Endothelial cell of umbilical vein (primary cell): ENCODE results near the gene CAMP. TPM values are rescaled to one million over a fixed set of nuclear protein-coding genes. Genes with fewer than 3 reads are reported as not detected.

Experiments used
- BruUV-seq: library from RNA; stranded (reverse); fragments of 400-500 nt; replicated peaks from 2 replicates; lab custom pipeline; 2021; lab: Mats Ljungman, UMichigan
- CTCF ChIA-PET: fragments of 300-600, 350-600 bp; sonication (Branson Sonifier 250); formaldehyde crosslinking; loops from one replicate; lab custom pipeline; 2021; ENCODE audit warnings: antibody characterized with exemption, inconsistent platforms; lab: Charles Lee
- POLR2A ChIA-PET: fragments of 300-600, 350-600 bp; sonication (Branson Sonifier 250); formaldehyde crosslinking; loops from one replicate; lab custom pipeline; 2021; ENCODE audit warnings: antibody characterized with exemption, inconsistent platforms; lab: Charles Lee
- DNase-seq: peaks from one replicate; pipeline ENCODE4 v3.0.0-alpha.2; 2011; ENCODE audit warnings: low read depth, low spot score
- FAIRE-seq: peaks from 2 replicates; lab custom pipeline; 2011; peaks lifted over from hg19 to GRCh38; lab: Jason Lieb, UNC
- H2AFZ ChIP-seq: 2 replicates; pipeline ENCODE4 v1.6.0; 2012; ENCODE audit warnings: low read depth, low read length, control low read depth, inconsistent platforms
- H3K27ac ChIP-seq: 2 replicates; pipeline ENCODE4 v1.5.1; 2011; ENCODE audit warnings: low read depth, mild to moderate bottlenecking, control low read depth, low read length, moderate library complexity; ENCODE audit not compliant: insufficient read depth
- H3K27me3 ChIP-seq, 2 experiments: 2 replicates each; pipeline versions ENCODE4 v1.6.0 to v1.6.1; 2011; ENCODE audit warnings: low read length in 2 of 2, mixed read lengths in 1 of 2; ENCODE audit not compliant: control insufficient read depth in 2 of 2, insufficient read depth in 2 of 2
- H3K36me3 ChIP-seq, 2 experiments: 2 replicates in 1 of 2; 3 replicates in 1 of 2; pipeline ENCODE4 v1.5.1; 2011; ENCODE audit warnings: low read length in 2 of 2, mild to moderate bottlenecking in 1 of 2, moderate library complexity in 1 of 2; ENCODE audit not compliant: control insufficient read depth in 2 of 2, insufficient read depth in 2 of 2; ENCODE audit errors: extremely low read depth in 1 of 2
- H3K4me1 ChIP-seq: 3 replicates; pipeline ENCODE4 v1.5.1; 2011; ENCODE audit warnings: mild to moderate bottlenecking, low read length; ENCODE audit not compliant: control insufficient read depth, insufficient read depth; ENCODE audit errors: extremely low read depth
- H3K4me2 ChIP-seq: 2 replicates; pipeline ENCODE4 v1.6.1; 2011; ENCODE audit warnings: low read length, control low read depth, mixed read lengths; ENCODE audit not compliant: insufficient read depth
- H3K4me3 ChIP-seq, 3 experiments: fragments of 200-600 bp in 1 of 3; sonication (generic), shearing (Covaris generic) in 1 of 3; replicated peaks in 1 of 3; 2 replicates each; pipeline ENCODE4 v1.5.1; 2011 to 2016; ENCODE audit warnings: control low read depth in 3 of 3, low read length in 3 of 3, mild to moderate bottlenecking in 2 of 3, inconsistent platforms in 1 of 3, low read depth in 1 of 3, moderate library complexity in 1 of 3; ENCODE audit not compliant: insufficient read depth in 1 of 3
- H3K79me2 ChIP-seq: 2 replicates; pipeline ENCODE4 v1.6.0; 2012; ENCODE audit warnings: low read length, inconsistent platforms; ENCODE audit not compliant: control insufficient read depth, insufficient read depth
- H3K9ac ChIP-seq: replicated peaks from 2 replicates; pipeline ENCODE3; 2011; ENCODE audit warnings: low read length, control low read depth; ENCODE audit not compliant: insufficient read depth; ENCODE audit errors: extremely low read depth
- H3K9me1 ChIP-seq: replicated peaks from 3 replicates; pipeline ENCODE4 v1.6.0; 2011; ENCODE audit warnings: mild to moderate bottlenecking, low read length; ENCODE audit not compliant: control insufficient read depth, insufficient read depth; ENCODE audit errors: extremely low read depth
- H3K9me3 ChIP-seq: replicated peaks from 2 replicates; pipeline ENCODE4 v1.5.1; 2012; ENCODE audit warnings: low read length, inconsistent platforms; ENCODE audit not compliant: control insufficient read depth, insufficient read depth
- H4K20me1 ChIP-seq: replicated peaks from 2 replicates; pipeline ENCODE3; 2011; ENCODE audit warnings: mild to moderate bottlenecking, low read length; ENCODE audit not compliant: control insufficient read depth, insufficient read depth; ENCODE audit errors: extremely low read depth
- CTCF ChIP-seq, 2 donors: IDR thresholded peaks; 1 replicate in 1 of 2; 2 replicates in 1 of 2; pipeline ENCODE4 v1.5.1; 2011; ENCODE audit warnings: low read length in 2 of 2, mild to moderate bottlenecking in 2 of 2, moderate library complexity in 2 of 2, control low read depth in 1 of 2, inconsistent platforms in 1 of 2, low read depth in 1 of 2; ENCODE audit not compliant: insufficient read depth in 1 of 2; ENCODE audit errors: extremely low read depth in 1 of 2
- EZH2 ChIP-seq: IDR thresholded peaks from 2 replicates; pipeline ENCODE4 v1.6.1; 2012; ENCODE audit warnings: borderline replicate concordance, low read depth, mild to moderate bottlenecking, moderate library complexity, low read length, inconsistent platforms; ENCODE audit not compliant: severe bottlenecking
- FOS ChIP-seq: IDR thresholded peaks from 2 replicates; pipeline ENCODE4 v1.6.1; 2011; ENCODE audit warnings: mild to moderate bottlenecking, low read length, moderate library complexity, borderline replicate concordance; ENCODE audit not compliant: insufficient read depth
- GATA2 ChIP-seq: IDR thresholded peaks from 2 replicates; pipeline ENCODE4 v1.7.0; 2011; ENCODE audit warnings: low read depth, mild to moderate bottlenecking, moderate library complexity, mixed read lengths, low read length; ENCODE audit not compliant: insufficient read length, insufficient read depth
- JUN ChIP-seq: IDR thresholded peaks from 2 replicates; pipeline ENCODE4 v1.6.1; 2011; ENCODE audit warnings: borderline replicate concordance, low read depth; ENCODE audit not compliant: insufficient read length, insufficient read depth
- MYC ChIP-seq: IDR thresholded peaks from one replicate; pipeline ENCODE4 v1.6.1; 2011; ENCODE audit warnings: mild to moderate bottlenecking, low read depth, low read length
- POLR2A ChIP-seq: IDR thresholded peaks from 2 replicates; pipeline ENCODE4 v1.6.1; 2012; ENCODE audit warnings: low read depth, mild to moderate bottlenecking, control low read depth, low read length
- POLR2AphosphoS5 ChIP-seq: IDR thresholded peaks from 2 replicates; pipeline ENCODE4 v1.6.1; 2012; ENCODE audit warnings: low read depth, mild to moderate bottlenecking, control low read depth, low read length, moderate library complexity; ENCODE audit not compliant: insufficient read depth
- dilution Hi-C: fragments of 300-500 bp; cut with MboI; formaldehyde crosslinking; loops from one replicate; pipeline ENCODE4 v1.15.0; 2019; ENCODE audit warnings: low sequenced_read_pairs; ENCODE audit not compliant: extremely low pct_ligation_motif_present
- intact Hi-C: fragments of 100-400 bp; cut with micrococcal nuclease; formaldehyde crosslinking; loops from one replicate; pipeline ENCODE4 v1.10.0; 2022
- polyA plus RNA-seq, 4 experiments: library from polyadenylated mRNA; depleted of rRNA in 3 of 4; stranded (reverse) in 3 of 4; unstranded in 1 of 4; fragments of >200 nt; gene quantifications; 2 replicates each; pipeline versions ENCODE4 v1.2.1 to v1.2.3, GENCODE V29; 2011 to 2012; ENCODE audit warnings: missing spikeins in 1 of 4
- total RNA-seq: library from RNA; stranded (reverse); gene quantifications from 2 replicates; pipeline ENCODE4 v1.2.3, GENCODE V29; 2021
- TF ChIP-seq, protein P1 (sequence below): IDR thresholded peaks from 2 replicates; pipeline ENCODE4 v1.6.1; 2011; ENCODE audit not compliant: insufficient read depth, insufficient read length

The CAMP gene
- total and polyA plus RNA-seq, 2 donors (not counting 3 experiments of a cell fraction or from before 2014, with no cell fraction given), result not detected

GRCh38 chr3:48240000-48240963 is 17.0 kb downstream of the CAMP start:
- peak; percentile 50 for FAIRE-seq
- Histone ChIP-seq H3K79me2 (peaks cover 14% of the 10 kb centered on the region), H3K4me3 (no peak overlapping the region), H3K9ac (peak overlapping the region; percentile 92), H3K27ac (peak overlapping the region; percentile 84), H3K9me3 (no peaks in the 10 kb centered on the region), H3K27me3 (no peaks in the 10 kb centered on the region), H3K36me3 (no peaks in the 10 kb centered on the region), H3K4me2 (peak overlapping the region; percentile 51), H3K9me1 (no peaks in the 10 kb centered on the region), H3K4me1 (no peaks in the 10 kb centered on the region), H4K20me1 (no peaks in the 10 kb centered on the region), H2AFZ (peak overlapping the region; percentile 75)
- BruUV-seq, result no TSS peak
- TF ChIP-seq JUN, result no peak
- no peak for TF ChIP-seq POLR2AphosphoS5
- TF ChIP-seq, protein P1, sequence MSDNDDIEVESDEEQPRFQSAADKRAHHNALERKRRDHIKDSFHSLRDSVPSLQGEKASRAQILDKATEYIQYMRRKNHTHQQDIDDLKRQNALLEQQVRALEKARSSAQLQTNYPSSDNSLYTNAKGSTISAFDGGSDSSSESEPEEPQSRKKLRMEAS, result no peak
- TF ChIP-seq FOS, result no peak
- TF ChIP-seq EZH2, result no peak
- TF ChIP-seq MYC, result no peak
- no peak for TF ChIP-seq POLR2A
- TF ChIP-seq GATA2, result no peak
- TF ChIP-seq CTCF (IDR thresholded peaks at IDR 0.05; ENCODE audit: extremely low read depth in 1 of 2, insufficient read depth in 1 of 2, low read depth in 1 of 2, low read length in 2 of 2), result no peak
- ChIA-PET POLR2A (interaction anchor here (0.6 to 1.3 kb wide), 3 partner anchors 94 to 196 kb away, joined by 3 to 7 read pairs (median 5); no protein-coding TSS in a partner anchor), CTCF (interaction anchor here (0.6 to 7.2 kb wide), 7 partner anchors 9 to 196 kb away, joined by 3 to 91 read pairs (median 4); no protein-coding TSS in a partner anchor)
- dilution Hi-C loops (no loop called here), intact Hi-C loops (no loop called here)
- no peak for DNase-seq
